HFFc6 (cell line): Measurements from ENCODE around the gene SPIRE2. TPM values are rescaled to one million over a fixed set of nuclear protein-coding genes. Genes with fewer than 3 reads are reported as not detected.
A peak's percentile ranks its signal among the peaks of the same experiment; 100 is the strongest.
"Not testable (repeated sequence)": the region's sequence is repeated elsewhere in the genome, so short reads cannot be mapped to it uniquely, and the experiment has no call there.

Source experiments
- DNase-seq: peaks from one replicate; pipeline ENCODE4 v3.0.0-alpha.2; 2018
- H3K27ac Mint-ChIP-seq: 2 replicates; pipeline ENCODE4 v1.8.0; 2020; ENCODE audit warnings: mild to moderate bottlenecking, mixed read lengths
- H3K27me3 Mint-ChIP-seq: 2 replicates; pipeline ENCODE4 v1.8.0; 2021; ENCODE audit warnings: mild to moderate bottlenecking, moderate library complexity, mixed read lengths; ENCODE audit not compliant: insufficient read depth
- H3K36me3 Mint-ChIP-seq: 2 replicates; pipeline ENCODE4 v1.8.0; 2021; ENCODE audit warnings: low read depth, mixed read lengths
- H3K4me1 Mint-ChIP-seq: 2 replicates; pipeline ENCODE4 v1.8.0; 2020; ENCODE audit warnings: low read depth, mixed read lengths
- H3K4me3 Mint-ChIP-seq: 2 replicates; pipeline ENCODE4 v1.8.0; 2020; ENCODE audit warnings: mild to moderate bottlenecking, moderate library complexity, mixed read lengths
- H3K9me3 Mint-ChIP-seq: 2 replicates; pipeline ENCODE4 v1.8.0; 2020; ENCODE audit warnings: mild to moderate bottlenecking, mixed read lengths
- CTCF ChIP-seq: fragments of 200-600 bp; sonication (generic); IDR thresholded peaks from 2 replicates; pipeline ENCODE4 v1.5.0; 2021; ENCODE audit warnings: antibody characterized with exemption, mild to moderate bottlenecking
- total RNA-seq, 6 experiments: library from RNA; stranded (reverse); fragmentation: NEBNext Ultra II Directional; extraction: Animal tissue kit (Norgen Biotek cat#: 25700); gene quantifications; 2 replicates in 1 of 6; 3 replicates in 5 of 6; pipeline ENCODE4 v1.2.3, GENCODE V29; 2021

The SPIRE2 gene
- total RNA-seq, 6 experiments from 2014 or later, result 1.5 to 2.5 (median 1.9) TPM

GRCh38 chr16:89805136-89805905 is 23.0 kb upstream of the SPIRE2 start:
- peak; percentile 47 for DNase-seq
- Mint-ChIP-seq H3K4me3 (no peak overlapping the region), H3K27me3 (no peaks in the 10 kb centered on the region), H3K27ac (peak overlapping the region; percentile 21; the same call in 1 of the 2 replicates), H3K36me3 (peaks cover 19% of the 10 kb centered on the region), H3K4me1 (peaks cover 12% of the 10 kb centered on the region), H3K9me3 (no peaks in the 10 kb centered on the region)
- no peak for TF ChIP-seq CTCF

- H3K4me3 Mint-ChIP-seq, H3K27ac Mint-ChIP-seq, DNase-seq, H3K27me3 Mint-ChIP-seq, H3K9me3 Mint-ChIP-seq: not testable (repeated sequence)
- H3K4me1 Mint-ChIP-seq, result peaks cover 12% of the 10 kb centered on the region
- H3K36me3 Mint-ChIP-seq, result peaks cover 19% of the 10 kb centered on the region
Measured at GRCh38 chr16:89806589-89807193, 21.6 kb upstream of the SPIRE2 start.

GRCh38 chr16:89808475-89808874 is 19.8 kb upstream of the SPIRE2 start:
- no peak for DNase-seq
- Mint-ChIP-seq H3K27ac (no peak overlapping the region), H3K4me1 (peaks cover 12% of the 10 kb centered on the region), H3K27me3 (no peaks in the 10 kb centered on the region), H3K9me3 (no peaks in the 10 kb centered on the region), H3K36me3 (peaks cover 10% of the 10 kb centered on the region; the same call in 1 of the 2 replicates), H3K4me3 (no peak overlapping the region)
- TF ChIP-seq CTCF, result no peak

GRCh38 chr16:89811321-89811720 is 17.0 kb upstream of the SPIRE2 start:
- no peak overlapping the region for H3K4me3 Mint-ChIP-seq
- H3K4me1 Mint-ChIP-seq, result peaks cover 6% of the 10 kb centered on the region

GRCh38 chr16:89815639-89816348 is 12.5 kb upstream of the SPIRE2 start:
- no peak for DNase-seq
- Mint-ChIP-seq H3K4me1 (peaks cover 14% of the 10 kb centered on the region), H3K27me3 (no peaks in the 10 kb centered on the region; the same call in 1 of the 2 replicates), H3K36me3 (peaks cover 12% of the 10 kb centered on the region; the same call in 1 of the 2 replicates), H3K27ac (peak overlapping the region; percentile 64; the same call in 1 of the 2 replicates), H3K4me3 (peak overlapping the region; percentile 90), H3K9me3 (no peaks in the 10 kb centered on the region; the same call in 1 of the 2 replicates)
- TF ChIP-seq CTCF, result no peak

More at GRCh38 chr16:89811321-89811720, 17.0 kb upstream of the SPIRE2 start:
- TF ChIP-seq CTCF, result no peak
- Mint-ChIP-seq H3K27me3 (no peaks in the 10 kb centered on the region; the same call in 1 of the 2 replicates), H3K36me3 (peaks cover 18% of the 10 kb centered on the region; the same call in 1 of the 2 replicates), H3K9me3 (no peaks in the 10 kb centered on the region), H3K27ac (no peak overlapping the region)
- DNase-seq, result no peak

- not testable (repeated sequence) for H3K36me3 Mint-ChIP-seq, DNase-seq, H3K9me3 Mint-ChIP-seq, H3K27me3 Mint-ChIP-seq, H3K27ac Mint-ChIP-seq, H3K4me3 Mint-ChIP-seq
- H3K4me1 Mint-ChIP-seq, result peaks cover 13% of the 10 kb centered on the region
Measured at GRCh38 chr16:89818851-89819403, 9.3 kb upstream of the SPIRE2 start.

GRCh38 chr16:89819448-89819847 is 8.8 kb upstream of the SPIRE2 start:
- H3K4me3 Mint-ChIP-seq, H3K27me3 Mint-ChIP-seq, H3K27ac Mint-ChIP-seq, H3K4me1 Mint-ChIP-seq, H3K36me3 Mint-ChIP-seq, H3K9me3 Mint-ChIP-seq, DNase-seq: not testable (repeated sequence)
